Activated naive CD4-positive, alpha-beta T cell treated with anti-CD3 and anti-CD28 coated beads, Interleukin-2, amount 50 U/mL, for 72 hours (primary cell): ENCODE data around the gene PDHA1. TPM values are rescaled to one million over a fixed set of nuclear protein-coding genes. Genes with fewer than 3 reads are reported as not detected.

Experiments used
- ATAC-seq, 2 donors: fragments of 150-1000 bp; cut with Tn5 transposase; 2 replicates each; pipeline ENCODE4 v1.10.0; 2021; ENCODE audit warnings: mild to moderate bottlenecking in 2 of 2, moderate library complexity in 2 of 2
- DNase-seq, 2 donors: peaks; one replicate each; pipeline ENCODE4 v3.0.0; 2021 to 2022; ENCODE audit warnings: low spot score in 2 of 2
- H3K27ac Mint-ChIP-seq, 2 donors: one replicate each; pipeline ENCODE4 v1.8.0; 2022; ENCODE audit warnings: mild to moderate bottlenecking in 2 of 2, mixed read lengths in 2 of 2
- H3K36me3 Mint-ChIP-seq, 2 donors: one replicate each; pipeline ENCODE4 v1.8.0; 2022; ENCODE audit warnings: mixed read lengths in 2 of 2
- H3K9me3 Mint-ChIP-seq, 2 donors: one replicate each; pipeline ENCODE4 v1.8.0; 2022; ENCODE audit warnings: mixed read lengths in 2 of 2
- total RNA-seq, 2 donors: library from RNA; stranded (reverse); gene quantifications; one replicate each; pipeline ENCODE4 v1.2.3, GENCODE V29; 2022

Gene PDHA1
- total RNA-seq, 2 donors from 2014 or later: 165 to 212 TPM

GRCh38 chrX:19368576-19368975 lies 24.8 kb downstream of the PDHA1 start:
- Mint-ChIP-seq H3K9me3 (no peaks in the 10 kb centered on the region), H3K27ac (no peak overlapping the region)

GRCh38 chrX:19370061-19370460 lies 26.3 kb downstream of the PDHA1 start:
- no peak for ATAC-seq
- no peak overlapping the region for H3K27ac Mint-ChIP-seq

More at GRCh38 chrX:19368576-19368975, 24.8 kb downstream of the PDHA1 start:
- ATAC-seq (no peak), DNase-seq (no peak)
- peaks cover 7 to 18% of the 10 kb centered on the region in 2 donors for H3K36me3 Mint-ChIP-seq

GRCh38 chrX:19372170-19372546 lies 28.4 kb downstream of the PDHA1 start:
- no peaks in the 10 kb centered on the region for H3K9me3 Mint-ChIP-seq
- H3K36me3 Mint-ChIP-seq: peaks cover 0 to under 1% of the 10 kb centered on the region in 2 donors
- DNase-seq (peak; percentile 58 to 65), ATAC-seq (peak; percentile 83)
- H3K27ac Mint-ChIP-seq: peak overlapping the region in 1 of 2 donors; percentile 87

More at GRCh38 chrX:19370061-19370460, 26.3 kb downstream of the PDHA1 start:
- DNase-seq: no peak
- H3K36me3 Mint-ChIP-seq: peaks cover 7 to 18% of the 10 kb centered on the region in 2 donors
- H3K9me3 Mint-ChIP-seq: no peaks in the 10 kb centered on the region

- peak; percentile 60 to 70 for ATAC-seq
These were observed 29.0 kb downstream of the PDHA1 start for GRCh38 chrX:19372547-19373331.

GRCh38 chrX:19373351-19373891 lies 29.7 kb downstream of the PDHA1 start:
- Mint-ChIP-seq H3K27ac (peak overlapping the region in 1 of 2 donors; percentile 87), H3K9me3 (no peaks in the 10 kb centered on the region), H3K36me3 (no peaks in the 10 kb centered on the region)
- DNase-seq (no peak), ATAC-seq (peak in 1 of 2 donors; percentile 8)

More at GRCh38 chrX:19372547-19373331, 29.0 kb downstream of the PDHA1 start:
- DNase-seq: peak in 1 of 2 donors; percentile 2
- Mint-ChIP-seq H3K9me3 (no peaks in the 10 kb centered on the region), H3K36me3 (no peaks in the 10 kb centered on the region), H3K27ac (peak overlapping the region in 1 of 2 donors; percentile 87)

GRCh38 chrX:19375546-19375945 lies 31.8 kb downstream of the PDHA1 start:
- ATAC-seq (no peak), DNase-seq (no peak)
- no peak overlapping the region for H3K27ac Mint-ChIP-seq
- H3K36me3 Mint-ChIP-seq: no peaks in the 10 kb centered on the region
- H3K9me3 Mint-ChIP-seq: no peaks in the 10 kb centered on the region

- DNase-seq: no peak
- Mint-ChIP-seq H3K36me3 (no peaks in the 10 kb centered on the region), H3K27ac (no peak overlapping the region), H3K9me3 (no peaks in the 10 kb centered on the region)
- ATAC-seq: no peak
These were observed 34.1 kb downstream of the PDHA1 start for GRCh38 chrX:19377799-19378198.

GRCh38 chrX:19381326-19381725 lies 37.6 kb downstream of the PDHA1 start:
- no peaks in the 10 kb centered on the region for H3K9me3 Mint-ChIP-seq
- H3K27ac Mint-ChIP-seq: no peak overlapping the region
- H3K36me3 Mint-ChIP-seq: no peaks in the 10 kb centered on the region
- no peak for DNase-seq
- ATAC-seq: no peak

GRCh38 chrX:19382555-19383145 lies 38.9 kb downstream of the PDHA1 start:
- ATAC-seq: peak; percentile 69 to 71
- peak; percentile 55 to 59 for DNase-seq
- H3K36me3 Mint-ChIP-seq: no peaks in the 10 kb centered on the region

GRCh38 chrX:19386679-19387078 lies 43.0 kb downstream of the PDHA1 start:
- Mint-ChIP-seq H3K27ac (no peak overlapping the region), H3K36me3 (no peaks in the 10 kb centered on the region), H3K9me3 (no peaks in the 10 kb centered on the region)
- DNase-seq (no peak), ATAC-seq (no peak)

More at GRCh38 chrX:19382555-19383145, 38.9 kb downstream of the PDHA1 start:
- Mint-ChIP-seq H3K9me3 (no peaks in the 10 kb centered on the region), H3K27ac (no peak overlapping the region)

- ATAC-seq (no peak), DNase-seq (no peak)
- Mint-ChIP-seq H3K36me3 (no peaks in the 10 kb centered on the region), H3K27ac (no peak overlapping the region), H3K9me3 (no peaks in the 10 kb centered on the region)
These were observed 44.4 kb downstream of the PDHA1 start for GRCh38 chrX:19388064-19388679.

- ATAC-seq: no peak
- Mint-ChIP-seq H3K9me3 (no peaks in the 10 kb centered on the region), H3K36me3 (no peaks in the 10 kb centered on the region), H3K27ac (no peak overlapping the region)
- no peak for DNase-seq
These were observed 45.0 kb downstream of the PDHA1 start for GRCh38 chrX:19388741-19389140.

GRCh38 chrX:19389227-19389845 lies 45.6 kb downstream of the PDHA1 start:
- Mint-ChIP-seq H3K36me3 (no peaks in the 10 kb centered on the region), H3K27ac (no peak overlapping the region), H3K9me3 (no peaks in the 10 kb centered on the region)
- DNase-seq: no peak
- no peak for ATAC-seq

GRCh38 chrX:19392078-19392477 lies 48.4 kb downstream of the PDHA1 start:
- no peak for DNase-seq
- no peak overlapping the region for H3K27ac Mint-ChIP-seq
- no peaks in the 10 kb centered on the region for H3K36me3 Mint-ChIP-seq
- no peak for ATAC-seq
- no peaks in the 10 kb centered on the region for H3K9me3 Mint-ChIP-seq

- ATAC-seq (no peak), DNase-seq (no peak)
- no peaks in the 10 kb centered on the region for H3K9me3 Mint-ChIP-seq
These were observed 49.0 kb downstream of the PDHA1 start for GRCh38 chrX:19392703-19393102.

GRCh38 chrX:19403696-19404095 lies 60.0 kb downstream of the PDHA1 start:
- ATAC-seq (no peak), DNase-seq (no peak)
- Mint-ChIP-seq H3K36me3 (no peaks in the 10 kb centered on the region), H3K9me3 (no peaks in the 10 kb centered on the region), H3K27ac (no peak overlapping the region)

More at GRCh38 chrX:19392703-19393102, 49.0 kb downstream of the PDHA1 start:
- Mint-ChIP-seq H3K27ac (no peak overlapping the region), H3K36me3 (no peaks in the 10 kb centered on the region)

- DNase-seq (no peak), ATAC-seq (no peak)
- H3K36me3 Mint-ChIP-seq: no peaks in the 10 kb centered on the region
- H3K9me3 Mint-ChIP-seq: no peaks in the 10 kb centered on the region
- no peak overlapping the region for H3K27ac Mint-ChIP-seq
These were observed 66.5 kb downstream of the PDHA1 start for GRCh38 chrX:19410259-19410658.
